HG02852 (cell line): ENCODE measurements around the gene PATL2.
A peak's percentile ranks its signal among the peaks of the same experiment; 100 is the strongest.
"Not testable (repeated sequence)": the region's sequence is repeated elsewhere in the genome, so short reads cannot be mapped to it uniquely, and the experiment has no call there.

Source experiments
- ATAC-seq: cut with Tn5 transposase; IDR thresholded peaks from one replicate; pipeline ENCODE4 v1.9.1; 2021; ENCODE audit warnings: mild to moderate bottlenecking, moderate library complexity; ENCODE audit not compliant: unreplicated experiment

PATL2 gene

DNA sequence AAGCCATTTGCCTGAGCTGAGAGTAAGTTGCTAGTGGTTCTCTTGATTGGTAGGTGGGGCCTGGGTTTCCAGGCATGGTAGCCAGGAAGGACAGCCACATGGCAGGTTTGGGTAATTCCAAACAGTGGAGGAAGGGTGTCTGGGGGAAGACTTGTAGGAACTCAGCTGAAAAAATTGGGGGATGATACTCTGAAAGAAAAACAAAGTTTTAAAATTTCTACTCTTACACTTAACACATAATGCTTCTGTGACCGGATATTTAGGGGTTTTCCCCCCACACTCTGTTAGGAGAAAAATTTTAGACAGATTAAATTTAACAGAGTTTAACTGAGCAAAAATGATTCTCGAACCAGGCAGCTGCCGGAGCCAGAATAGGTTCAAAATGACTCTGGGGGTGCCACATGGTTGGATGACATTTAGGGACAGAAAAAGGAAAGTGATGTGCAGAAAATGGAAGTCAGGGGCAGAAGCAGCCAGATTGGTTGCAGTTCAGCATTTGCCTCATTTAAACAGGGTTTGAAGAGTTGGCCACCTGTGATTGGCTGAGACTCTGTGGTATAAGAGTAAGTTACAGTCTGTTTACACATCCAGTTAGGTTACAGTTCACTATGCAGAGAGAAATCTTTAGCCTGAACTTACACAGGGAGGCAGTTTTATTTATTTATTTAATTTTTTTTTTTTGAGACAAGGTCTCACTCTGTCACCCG is 8.3 kb upstream of the PATL2 start:
- peak; percentile 56 for ATAC-seq

DNA sequence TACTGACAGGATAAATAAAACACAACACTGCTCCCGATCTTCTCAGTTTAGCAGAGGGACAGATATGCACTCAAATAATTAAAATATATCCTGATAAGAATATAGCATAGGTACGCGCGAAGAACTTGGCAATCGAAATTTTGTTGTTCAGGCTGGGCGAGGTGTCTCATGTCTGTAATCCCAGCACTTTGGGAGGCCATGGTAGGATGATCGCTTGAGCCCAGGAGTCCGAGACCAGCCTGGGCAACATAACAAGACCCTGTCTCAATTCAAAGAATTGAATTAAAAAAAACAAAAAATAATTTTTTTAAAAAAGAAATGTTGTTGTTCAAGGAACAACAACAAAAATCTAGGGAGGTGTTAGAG is 7.8 kb upstream of the PATL2 start:
- ATAC-seq = no peak

DNA sequence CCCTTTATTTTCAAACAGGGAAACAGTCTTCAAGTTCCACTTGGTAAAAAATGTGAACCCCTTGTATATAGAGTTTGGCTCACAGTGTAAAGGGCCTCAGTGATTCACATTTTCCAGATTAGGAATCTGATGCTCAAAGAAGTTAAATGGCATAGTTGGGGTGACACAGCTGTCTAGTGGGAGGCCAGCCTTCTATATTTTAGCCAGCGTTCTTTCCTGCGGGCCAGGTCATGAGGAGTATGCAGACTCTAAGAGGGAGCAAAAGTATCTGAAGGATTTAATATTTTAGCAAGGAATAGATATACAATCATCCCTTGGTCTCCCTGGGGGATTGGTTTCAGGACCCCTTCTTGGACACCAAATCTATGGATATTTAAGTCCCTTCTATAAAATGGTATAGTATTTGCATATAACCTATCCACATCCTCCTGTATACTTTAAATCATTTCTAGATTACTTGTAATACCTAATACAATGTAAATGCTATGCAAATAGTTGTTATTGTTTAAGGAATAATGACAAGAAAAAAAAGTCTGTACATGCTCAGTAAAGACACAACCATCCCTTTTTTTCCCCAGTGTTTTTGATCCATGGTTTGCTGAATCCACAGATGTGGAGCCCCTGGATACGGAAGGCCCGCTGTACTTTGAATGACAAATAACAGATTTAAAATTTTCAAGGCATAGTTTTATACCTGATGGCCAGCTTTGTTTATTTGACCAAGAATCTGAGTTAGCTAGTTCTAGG is 7.2 kb upstream of the PATL2 start:
- no peak for ATAC-seq

DNA sequence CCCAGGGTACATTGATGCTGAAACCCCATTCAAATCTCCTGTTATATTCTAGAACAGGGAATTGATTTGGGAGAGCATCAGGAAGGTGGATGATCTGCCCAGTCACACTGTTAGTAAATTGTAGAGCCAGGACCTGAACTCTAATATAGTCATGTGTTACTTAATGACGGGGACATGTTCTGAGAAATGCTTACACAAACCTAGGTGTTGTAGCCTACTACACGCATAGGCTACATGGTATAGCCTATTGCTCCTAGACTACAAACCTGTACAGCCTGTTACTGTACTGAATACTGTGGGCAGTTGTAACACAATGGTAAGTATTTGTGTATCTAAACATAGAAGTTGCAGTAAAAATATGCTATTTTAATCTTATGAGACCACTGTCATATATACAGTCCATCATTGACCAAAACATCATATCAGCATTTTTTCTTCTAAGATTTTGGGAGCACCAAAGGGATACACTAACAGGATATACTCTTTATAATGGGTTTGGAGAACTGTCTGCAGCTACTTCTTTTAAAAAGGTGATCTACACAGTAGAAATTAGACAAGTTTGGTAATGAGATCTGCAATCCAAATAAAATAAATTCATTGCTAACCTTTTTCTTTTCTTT is 6.0 kb upstream of the PATL2 start:
- no peak for ATAC-seq

DNA sequence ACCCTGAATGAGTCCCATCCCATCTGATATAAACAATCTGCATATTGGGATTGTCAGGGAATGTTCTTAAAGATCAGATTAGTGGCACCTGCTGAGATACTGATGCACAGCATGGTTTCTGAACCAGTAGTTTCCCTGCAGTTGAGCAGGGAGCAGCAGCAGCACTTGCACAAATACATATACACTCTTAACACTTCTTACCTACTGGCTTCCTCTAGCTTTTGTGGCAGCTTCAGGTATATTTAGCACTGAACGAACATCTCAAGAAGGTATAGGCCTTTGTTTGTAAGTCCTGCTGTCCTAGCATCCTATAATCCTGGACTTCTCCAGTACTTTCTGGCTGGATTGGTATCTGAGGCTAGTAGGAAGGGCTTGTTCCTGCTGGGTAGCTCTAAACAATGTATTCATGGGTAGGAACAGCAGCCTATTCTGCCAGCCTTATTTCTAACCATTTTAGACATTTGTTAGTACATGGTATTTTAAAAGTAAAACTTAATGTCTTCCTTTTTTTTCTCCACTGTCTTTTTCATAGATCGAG is 4.7 kb upstream of the PATL2 start:
- ATAC-seq = no peak

DNA sequence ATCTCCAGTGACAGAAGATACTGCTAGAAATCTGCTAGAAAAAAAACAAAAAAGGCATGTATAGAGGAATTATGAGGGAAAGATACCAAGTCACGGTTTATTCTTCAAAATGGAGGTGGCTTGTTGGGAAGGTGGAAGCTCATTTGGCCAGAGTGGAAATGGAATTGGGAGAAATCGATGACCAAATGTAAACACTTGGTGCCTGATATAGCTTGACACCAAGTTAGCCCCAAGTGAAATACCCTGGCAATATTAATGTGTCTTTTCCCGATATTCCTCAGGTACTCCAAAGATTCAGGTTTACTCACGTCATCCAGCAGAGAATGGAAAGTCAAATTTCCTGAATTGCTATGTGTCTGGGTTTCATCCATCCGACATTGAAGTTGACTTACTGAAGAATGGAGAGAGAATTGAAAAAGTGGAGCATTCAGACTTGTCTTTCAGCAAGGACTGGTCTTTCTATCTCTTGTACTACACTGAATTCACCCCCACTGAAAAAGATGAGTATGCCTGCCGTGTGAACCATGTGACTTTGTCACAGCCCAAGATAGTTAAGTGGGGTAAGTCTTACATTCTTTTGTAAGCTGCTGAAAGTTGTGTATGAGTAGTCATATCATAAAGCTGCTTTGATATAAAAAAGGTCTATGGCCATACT is 4.1 kb upstream of the PATL2 start:
- no peak for ATAC-seq

DNA sequence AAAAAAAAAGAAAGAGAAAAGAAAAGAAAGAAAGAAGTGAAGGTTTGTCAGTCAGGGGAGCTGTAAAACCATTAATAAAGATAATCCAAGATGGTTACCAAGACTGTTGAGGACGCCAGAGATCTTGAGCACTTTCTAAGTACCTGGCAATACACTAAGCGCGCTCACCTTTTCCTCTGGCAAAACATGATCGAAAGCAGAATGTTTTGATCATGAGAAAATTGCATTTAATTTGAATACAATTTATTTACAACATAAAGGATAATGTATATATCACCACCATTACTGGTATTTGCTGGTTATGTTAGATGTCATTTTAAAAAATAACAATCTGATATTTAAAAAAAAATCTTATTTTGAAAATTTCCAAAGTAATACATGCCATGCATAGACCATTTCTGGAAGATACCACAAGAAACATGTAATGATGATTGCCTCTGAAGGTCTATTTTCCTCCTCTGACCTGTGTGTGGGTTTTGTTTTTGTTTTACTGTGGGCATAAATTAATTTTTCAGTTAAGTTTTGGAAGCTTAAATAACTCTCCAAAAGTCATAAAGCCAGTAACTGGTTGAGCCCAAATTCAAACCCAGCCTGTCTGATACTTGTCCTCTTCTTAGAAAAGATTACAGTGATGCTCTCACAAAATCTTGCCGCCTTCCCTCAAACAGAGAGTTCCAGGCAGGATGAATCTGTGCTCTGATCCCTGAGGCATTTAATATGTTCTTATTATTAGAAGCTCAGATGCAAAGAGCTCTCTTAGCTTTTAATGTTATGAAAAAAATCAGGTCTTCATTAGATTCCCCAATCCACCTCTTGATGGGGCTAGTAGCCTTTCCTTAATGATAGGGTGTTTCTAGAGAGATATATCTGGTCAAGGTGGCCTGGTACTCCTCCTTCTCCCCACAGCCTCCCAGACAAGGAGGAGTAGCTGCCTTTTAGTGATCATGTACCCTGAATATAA is 2.2 kb upstream of the PATL2 start:
- ATAC-seq = no peak

DNA sequence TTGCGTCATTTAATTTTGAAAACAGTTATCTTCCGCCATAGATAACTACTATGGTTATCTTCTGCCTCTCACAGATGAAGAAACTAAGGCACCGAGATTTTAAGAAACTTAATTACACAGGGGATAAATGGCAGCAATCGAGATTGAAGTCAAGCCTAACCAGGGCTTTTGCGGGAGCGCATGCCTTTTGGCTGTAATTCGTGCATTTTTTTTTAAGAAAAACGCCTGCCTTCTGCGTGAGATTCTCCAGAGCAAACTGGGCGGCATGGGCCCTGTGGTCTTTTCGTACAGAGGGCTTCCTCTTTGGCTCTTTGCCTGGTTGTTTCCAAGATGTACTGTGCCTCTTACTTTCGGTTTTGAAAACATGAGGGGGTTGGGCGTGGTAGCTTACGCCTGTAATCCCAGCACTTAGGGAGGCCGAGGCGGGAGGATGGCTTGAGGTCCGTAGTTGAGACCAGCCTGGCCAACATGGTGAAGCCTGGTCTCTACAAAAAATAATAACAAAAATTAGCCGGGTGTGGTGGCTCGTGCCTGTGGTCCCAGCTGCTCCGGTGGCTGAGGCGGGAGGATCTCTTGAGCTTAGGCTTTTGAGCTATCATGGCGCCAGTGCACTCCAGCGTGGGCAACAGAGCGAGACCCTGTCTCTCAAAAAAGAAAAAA is 1.4 kb upstream of the PATL2 start:
- no peak for ATAC-seq

DNA sequence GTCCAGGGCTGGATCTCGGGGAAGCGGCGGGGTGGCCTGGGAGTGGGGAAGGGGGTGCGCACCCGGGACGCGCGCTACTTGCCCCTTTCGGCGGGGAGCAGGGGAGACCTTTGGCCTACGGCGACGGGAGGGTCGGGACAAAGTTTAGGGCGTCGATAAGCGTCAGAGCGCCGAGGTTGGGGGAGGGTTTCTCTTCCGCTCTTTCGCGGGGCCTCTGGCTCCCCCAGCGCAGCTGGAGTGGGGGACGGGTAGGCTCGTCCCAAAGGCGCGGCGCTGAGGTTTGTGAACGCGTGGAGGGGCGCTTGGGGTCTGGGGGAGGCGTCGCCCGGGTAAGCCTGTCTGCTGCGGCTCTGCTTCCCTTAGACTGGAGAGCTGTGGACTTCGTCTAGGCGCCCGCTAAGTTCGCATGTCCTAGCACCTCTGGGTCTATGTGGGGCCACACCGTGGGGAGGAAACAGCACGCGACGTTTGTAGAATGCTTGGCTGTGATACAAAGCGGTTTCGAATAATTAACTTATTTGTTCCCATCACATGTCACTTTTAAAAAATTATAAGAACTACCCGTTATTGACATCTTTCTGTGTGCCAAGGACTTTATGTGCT is 721 bp upstream of the PATL2 start:
- ATAC-seq = peak; percentile 14

DNA sequence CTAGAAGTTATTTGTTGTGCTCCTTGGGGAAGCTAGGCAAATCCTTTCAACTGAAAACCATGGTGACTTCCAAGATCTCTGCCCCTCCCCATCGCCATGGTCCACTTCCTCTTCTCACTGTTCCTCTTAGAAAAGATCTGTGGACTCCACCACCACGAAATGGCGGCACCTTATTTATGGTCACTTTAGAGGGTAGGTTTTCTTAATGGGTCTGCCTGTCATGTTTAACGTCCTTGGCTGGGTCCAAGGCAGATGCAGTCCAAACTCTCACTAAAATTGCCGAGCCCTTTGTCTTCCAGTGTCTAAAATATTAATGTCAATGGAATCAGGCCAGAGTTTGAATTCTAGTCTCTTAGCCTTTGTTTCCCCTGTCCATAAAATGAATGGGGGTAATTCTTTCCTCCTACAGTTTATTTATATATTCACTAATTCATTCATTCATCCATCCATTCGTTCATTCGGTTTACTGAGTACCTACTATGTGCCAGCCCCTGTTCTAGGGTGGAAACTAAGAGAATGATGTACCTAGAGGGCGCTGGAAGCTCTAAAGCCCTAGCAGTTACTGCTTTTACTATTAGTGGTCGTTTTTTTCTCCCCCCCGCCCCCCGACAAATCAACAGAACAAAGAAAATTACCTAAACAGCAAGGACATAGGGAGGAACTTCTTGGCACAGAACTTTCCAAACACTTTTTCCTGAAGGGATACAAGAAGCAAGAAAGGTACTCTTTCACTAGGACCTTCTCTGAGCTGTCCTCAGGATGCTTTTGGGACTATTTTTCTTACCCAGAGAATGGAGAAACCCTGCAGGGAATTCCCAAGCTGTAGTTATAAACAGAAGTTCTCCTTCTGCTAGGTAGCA is 657 bp downstream of the PATL2 start:
- no peak for ATAC-seq

DNA sequence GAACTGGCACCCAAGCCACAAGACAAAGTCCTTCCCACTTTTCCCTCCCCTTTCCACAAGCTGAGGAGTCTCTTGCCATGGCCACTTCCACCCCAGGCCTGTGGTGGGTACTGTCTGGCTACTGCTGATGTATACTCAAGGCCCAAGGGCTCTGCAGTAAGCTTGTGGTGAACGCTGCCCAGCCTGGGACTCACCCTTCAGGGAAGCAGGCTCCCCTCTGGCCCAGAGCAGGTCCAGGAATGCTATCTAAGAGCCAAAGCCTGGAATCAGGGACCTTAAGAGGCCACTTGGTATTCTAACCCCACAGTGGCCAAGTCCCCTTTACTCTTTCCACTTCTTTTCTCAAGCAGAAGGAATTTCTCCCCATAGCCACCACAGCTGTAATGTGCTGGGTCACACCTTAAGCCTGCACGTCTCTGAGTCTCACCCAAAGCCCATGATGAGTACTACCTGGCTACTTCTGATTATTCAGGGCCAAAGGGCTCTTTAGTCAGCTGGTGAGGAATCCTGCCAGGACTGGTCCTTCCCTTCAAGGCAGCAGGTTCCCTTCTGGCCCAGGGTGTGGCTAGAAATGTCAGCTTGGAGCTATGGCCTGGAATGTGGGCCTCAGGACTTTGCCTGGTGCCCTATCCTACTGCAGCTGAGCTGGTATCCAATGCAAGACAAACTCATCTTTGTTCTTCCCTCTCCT is 4.0 kb downstream of the PATL2 start:
- ATAC-seq = no peak

DNA sequence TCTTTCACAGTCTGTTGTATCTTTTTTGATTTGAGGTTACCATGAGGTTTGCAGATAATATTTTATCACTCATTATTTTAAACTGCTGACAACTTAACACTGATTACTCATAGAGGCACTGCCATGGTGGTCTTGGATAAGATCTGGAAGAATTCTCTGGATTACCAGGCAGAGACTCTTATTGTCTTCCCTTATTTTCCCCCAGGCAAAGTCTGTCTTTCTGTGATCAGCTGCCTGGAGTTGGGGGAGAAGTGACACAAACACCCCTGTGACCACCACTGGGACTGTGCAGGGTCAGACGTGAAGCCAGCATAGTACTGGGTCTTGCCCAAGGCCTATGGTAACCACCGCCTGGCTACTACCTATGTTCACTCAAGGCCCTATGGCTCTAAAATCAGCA is 4.7 kb downstream of the PATL2 start:
- ATAC-seq = no peak

DNA sequence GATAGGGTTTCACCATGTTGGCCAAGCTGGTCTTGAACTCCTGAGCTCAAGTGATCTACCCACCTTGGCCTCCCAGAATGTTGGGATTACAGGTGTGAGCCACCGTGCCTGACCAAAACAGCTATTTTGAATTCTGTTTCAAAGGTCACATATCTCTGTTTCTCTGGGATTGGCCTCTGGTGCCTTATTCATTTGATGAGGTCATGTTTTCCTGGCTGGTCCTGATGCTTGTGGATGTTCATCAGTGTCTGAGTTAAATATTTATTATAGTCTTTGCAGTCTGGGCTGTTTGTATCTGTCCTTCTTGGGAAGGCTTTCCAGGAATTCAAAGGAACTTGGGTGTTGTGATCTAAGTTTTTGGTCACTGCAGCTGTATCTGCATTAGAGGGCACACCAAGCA is 5.1 kb downstream of the PATL2 start:
- ATAC-seq = no peak

DNA sequence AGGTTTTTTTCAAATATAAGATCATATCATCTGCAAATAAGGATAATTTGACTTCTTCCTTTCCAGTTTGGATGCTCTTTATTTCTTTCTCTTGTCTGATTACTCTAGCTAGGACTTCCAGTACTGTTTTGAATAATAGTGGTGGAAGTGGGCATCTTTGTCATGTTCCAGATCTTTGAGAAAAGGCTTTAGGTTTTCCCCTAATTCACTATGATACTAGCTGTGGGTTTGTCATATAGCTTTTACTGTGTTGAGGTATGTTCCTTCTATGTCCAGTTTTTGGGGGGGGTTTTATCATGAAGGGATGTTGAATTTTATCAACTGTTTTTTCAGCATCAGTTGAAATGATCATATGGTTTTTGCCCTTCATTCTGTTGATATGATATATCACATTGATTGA is 10.4 kb downstream of the PATL2 start:
- not testable (repeated sequence) for ATAC-seq

DNA sequence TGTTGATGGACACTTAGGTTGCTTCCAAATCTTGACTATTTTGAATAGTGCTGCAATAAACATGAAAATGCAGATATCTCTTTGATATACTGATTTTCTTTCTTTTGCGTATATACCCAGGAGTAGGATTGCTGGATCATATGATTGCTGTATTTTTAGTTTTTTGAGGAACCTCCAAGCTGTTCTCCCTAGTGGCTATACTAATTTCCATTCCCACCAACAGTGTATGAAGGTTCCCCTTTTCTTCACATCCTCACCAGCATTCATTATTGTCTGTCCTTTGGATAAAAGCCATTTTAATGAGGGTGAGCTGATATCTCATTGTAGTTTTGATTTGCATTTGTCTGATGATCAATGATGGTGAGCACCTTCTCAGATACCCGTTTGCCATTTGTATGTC is 12.5 kb downstream of the PATL2 start:
- ATAC-seq = no peak

DNA sequence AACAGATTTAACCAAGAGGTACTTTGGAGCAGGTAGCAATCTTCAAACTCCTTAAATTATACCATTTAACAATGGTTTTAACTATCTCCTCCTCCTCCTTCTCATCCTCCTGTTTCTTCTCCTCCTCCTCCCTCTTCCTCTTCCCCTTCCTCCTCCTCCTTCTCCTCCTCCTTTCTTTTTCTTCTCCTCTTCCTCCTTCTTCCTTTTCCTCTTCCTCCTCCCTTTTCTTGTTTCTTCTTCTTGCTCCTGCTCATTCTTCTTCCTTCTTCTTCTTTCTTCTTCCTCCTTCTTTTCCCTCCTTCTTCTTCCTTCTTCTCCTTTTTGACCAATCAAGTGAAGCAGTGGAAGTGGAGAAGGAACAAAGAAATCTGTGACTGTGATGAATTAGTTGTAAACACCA is 14.1 kb downstream of the PATL2 start:
- ATAC-seq = no peak

DNA sequence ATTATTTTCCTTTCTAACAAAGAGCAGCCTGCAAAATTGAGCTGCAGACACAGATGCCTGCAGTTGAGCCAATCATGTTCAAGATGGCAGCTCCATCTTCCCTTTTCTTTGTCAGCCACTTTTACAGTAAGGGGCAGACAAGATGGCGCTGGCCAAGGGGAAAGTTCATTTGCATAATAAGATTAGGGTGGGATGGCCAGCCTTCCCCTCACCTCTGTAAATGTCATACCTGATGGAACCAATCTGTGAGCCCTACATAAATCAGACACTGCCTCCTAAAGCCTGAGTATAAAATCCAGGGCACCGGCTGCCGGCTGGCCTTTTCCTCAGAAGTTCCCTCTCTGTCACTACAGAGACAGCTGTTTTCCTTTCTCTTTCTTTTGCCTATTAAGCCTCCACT is 15.8 kb downstream of the PATL2 start:
- ATAC-seq = no peak

DNA sequence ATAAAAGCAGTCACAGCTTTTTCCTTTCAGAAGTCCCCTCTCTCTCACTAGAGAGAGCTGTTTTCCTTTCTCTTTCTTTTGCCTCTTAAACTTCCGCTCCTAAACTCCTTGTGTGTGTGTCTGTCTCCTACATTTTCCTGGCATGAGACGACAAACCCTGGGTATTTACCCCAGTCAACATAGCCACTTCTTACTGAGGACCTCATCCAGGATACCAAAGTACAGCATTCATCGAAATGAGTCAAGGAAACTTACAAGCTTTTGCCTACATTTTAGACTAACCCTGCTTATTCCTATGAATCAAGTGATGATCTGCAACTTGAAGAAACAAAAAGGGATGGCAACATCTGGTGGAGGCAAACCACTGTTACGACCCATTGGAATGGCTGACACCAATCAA is 16.7 kb downstream of the PATL2 start:
- ATAC-seq = no peak
